HepG2 (cell line): Measurements from ENCODE around the gene HSP90AB1. TPM values are rescaled to one million over a fixed set of nuclear protein-coding genes. Genes with fewer than 3 reads are reported as not detected.

ENCODE experiments used
- ADNP ChIP-seq: sonication (generic); formaldehyde crosslinking; IDR thresholded peaks from 2 replicates; pipeline ENCODE4 v1.4.0; 2020; ENCODE audit warnings: missing genetic modification reagents
- FOSL2 ChIP-seq: sonication (generic); formaldehyde crosslinking; IDR thresholded peaks from 2 replicates; pipeline ENCODE4 v1.4.0; 2020; ENCODE audit warnings: missing genetic modification reagents
- FOXK2 ChIP-seq: fragments of 450-650 bp; IDR thresholded peaks from 2 replicates; pipeline ENCODE4 v1.6.1; 2016
- IRX3 ChIP-seq: sonication (generic); formaldehyde crosslinking; IDR thresholded peaks from 2 replicates; pipeline ENCODE4 v1.8.1; 2023; ENCODE audit warnings: mild to moderate bottlenecking, low read depth, missing genetic modification reagents, borderline replicate concordance
- JDP2 ChIP-seq: sonication (generic); formaldehyde crosslinking; IDR thresholded peaks from 2 replicates; pipeline ENCODE4 v1.8.1; 2022; ENCODE audit warnings: missing genetic modification reagents, borderline replicate concordance
- NFYC ChIP-seq: IDR thresholded peaks from 2 replicates; pipeline ENCODE4 v1.6.1; 2016; ENCODE audit warnings: missing genetic modification reagents, missing compliant biosample characterization
- NR2C2 ChIP-seq: sonication (generic); formaldehyde crosslinking; IDR thresholded peaks from 2 replicates; pipeline ENCODE4 v1.4.0; 2020; ENCODE audit warnings: missing genetic modification reagents, mild to moderate bottlenecking, moderate library complexity, borderline replicate concordance
- PHF5A ChIP-seq: IDR thresholded peaks from one replicate; pipeline ENCODE4 v1.6.1; 2018; ENCODE audit warnings: low read depth, missing genetic modification reagents; ENCODE audit not compliant: unreplicated experiment
- PHF8 ChIP-seq: sonication (generic); formaldehyde crosslinking; IDR thresholded peaks from 2 replicates; pipeline ENCODE4 v1.5.0; 2020; ENCODE audit warnings: missing genetic modification reagents
- POLR2G ChIP-seq: fragments of 200-400 bp; formaldehyde crosslinking; IDR thresholded peaks from 2 replicates; pipeline ENCODE4 v1.6.1; 2018; ENCODE audit warnings: mild to moderate bottlenecking, low read depth, low read length, moderate library complexity
- RXRB ChIP-seq: IDR thresholded peaks from 2 replicates; pipeline ENCODE4 v1.6.1; 2016; ENCODE audit warnings: borderline replicate concordance, missing genetic modification reagents, missing compliant biosample characterization
- SMARCC2 ChIP-seq: fragments of 450-650 bp; IDR thresholded peaks from 2 replicates; pipeline ENCODE4 v1.6.1; 2017; ENCODE audit warnings: antibody characterized with exemption, mild to moderate bottlenecking
- ZBTB1 ChIP-seq: sonication (generic); formaldehyde crosslinking; IDR thresholded peaks from 2 replicates; pipeline ENCODE4 v1.4.0; 2020; ENCODE audit warnings: missing genetic modification reagents, borderline replicate concordance
- ZEB1 ChIP-seq: IDR thresholded peaks from 2 replicates; pipeline ENCODE4 v1.6.1; 2012; ENCODE audit warnings: mild to moderate bottlenecking, low read depth, inconsistent platforms; ENCODE audit not compliant: insufficient replicate concordance
- ZFX ChIP-seq: sonication (generic); formaldehyde crosslinking; IDR thresholded peaks from 2 replicates; pipeline ENCODE4 v1.4.0; 2020; ENCODE audit warnings: mild to moderate bottlenecking, low read depth, missing genetic modification reagents, moderate library complexity
- ZFY ChIP-seq: sonication (generic); formaldehyde crosslinking; IDR thresholded peaks from 2 replicates; pipeline ENCODE4 v1.4.0; 2020; ENCODE audit warnings: missing genetic modification reagents
- ZNF180 ChIP-seq: sonication (generic); formaldehyde crosslinking; IDR thresholded peaks from 2 replicates; pipeline ENCODE4 v1.4.0; 2020; ENCODE audit warnings: low read depth, missing genetic modification reagents, borderline replicate concordance
- ZNF333 ChIP-seq: sonication (generic); formaldehyde crosslinking; IDR thresholded peaks from 2 replicates; pipeline ENCODE4 v1.4.0; 2020; ENCODE audit warnings: mild to moderate bottlenecking, missing genetic modification reagents, borderline replicate concordance
- ZNF337 ChIP-seq: sonication (generic); formaldehyde crosslinking; IDR thresholded peaks from 2 replicates; pipeline ENCODE4 v1.5.1; 2020; ENCODE audit warnings: missing genetic modification reagents, low read depth, mild to moderate bottlenecking, borderline replicate concordance
- ZNF34 ChIP-seq: sonication (generic); formaldehyde crosslinking; IDR thresholded peaks from 2 replicates; pipeline ENCODE4 v1.4.0; 2020; ENCODE audit warnings: mild to moderate bottlenecking, missing genetic modification reagents, borderline replicate concordance
- ZNF607 ChIP-seq: sonication (generic); formaldehyde crosslinking; IDR thresholded peaks from 2 replicates; pipeline ENCODE4 v1.5.1; 2020; ENCODE audit warnings: missing genetic modification reagents, mild to moderate bottlenecking, borderline replicate concordance
- ZNF644 ChIP-seq: IDR thresholded peaks from 2 replicates; pipeline ENCODE4 v1.6.1; 2016; ENCODE audit warnings: low read depth
- ZNF724P ChIP-seq: sonication (generic); formaldehyde crosslinking; IDR thresholded peaks from 2 replicates; pipeline ENCODE4 v1.8.0; 2022; ENCODE audit warnings: missing genetic modification reagents, borderline replicate concordance
- polyA plus RNA-seq, 8 experiments: library from polyadenylated mRNA; depleted of rRNA in 3 of 8; stranded (reverse) in 7 of 8; unstranded in 1 of 8; fragments of >200 nt; fragmentation: Illumina TruSeq in 4 of 8; extraction: Trizol in 4 of 8; gene quantifications; 2 replicates each; pipeline versions ENCODE4 v1.2.1 to v1.2.3, GENCODE V29; 2011 to 2016; ENCODE audit warnings: low read depth in 4 of 8, missing spikeins in 1 of 8, mixed read lengths in 1 of 8; ENCODE audit not compliant: insufficient read depth in 1 of 8
- total RNA-seq, 5 experiments: library from RNA; depleted of rRNA; stranded (reverse); fragments of >200 nt; fragmentation: Illumina TruSeq; extraction: Trizol; gene quantifications; 2 replicates each; pipeline ENCODE4 v1.2.3, GENCODE V29; 2016; ENCODE audit warnings: low read depth in 1 of 5
- TF ChIP-seq, protein P1 (sequence below): sonication (generic); formaldehyde crosslinking; IDR thresholded peaks from 2 replicates; pipeline ENCODE4 v1.4.0; 2020; ENCODE audit warnings: missing genetic modification reagents
- TF ChIP-seq, protein P2 (sequence below): sonication (generic); formaldehyde crosslinking; IDR thresholded peaks from 2 replicates; pipeline ENCODE4 v1.5.0; 2020; ENCODE audit warnings: missing genetic modification reagents

HSP90AB1 gene
- total and polyA plus RNA-seq, 2 of the 13 experiments (the other 11 are each of a cell fraction or from before 2014, with no cell fraction given) = 1,325 to 1,472 TPM

DNA sequence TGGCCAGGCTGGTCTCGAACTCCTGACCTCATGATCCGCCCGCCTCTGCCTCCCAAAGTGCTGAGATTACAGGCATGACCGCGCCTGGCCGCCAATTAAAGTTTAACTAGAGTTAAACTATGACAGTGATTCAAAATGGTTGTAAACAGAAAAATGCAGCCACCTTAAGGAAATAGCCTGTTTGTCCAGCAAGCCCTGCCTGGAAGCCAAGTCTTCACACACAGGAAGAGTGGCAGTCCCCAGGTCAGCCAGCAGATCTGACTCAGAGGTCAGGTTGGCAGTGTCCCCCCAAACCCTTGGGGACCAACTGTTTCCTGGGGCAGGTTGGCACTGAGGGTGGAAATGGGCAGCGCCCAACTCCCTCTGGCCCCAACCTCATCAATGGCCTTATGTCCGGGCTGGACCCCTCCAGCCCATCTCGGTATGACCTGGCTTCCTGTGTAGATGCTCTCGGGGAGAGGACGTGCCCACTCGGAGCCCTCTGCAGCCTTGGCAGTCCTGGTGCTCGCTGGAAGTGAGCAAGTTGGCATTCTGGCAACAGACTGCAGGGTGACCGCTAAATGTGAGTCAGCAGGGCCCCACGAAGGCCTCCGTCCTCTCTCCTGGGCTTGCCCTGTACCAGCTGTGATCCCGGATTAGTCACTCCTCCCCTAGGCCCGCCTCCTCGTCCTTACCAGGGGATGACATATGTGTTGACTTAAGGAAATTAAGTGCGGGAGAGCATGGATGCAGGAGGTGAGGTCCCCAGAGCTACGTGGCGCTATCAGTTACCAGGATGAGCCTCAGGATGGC, 9.7 kb upstream of the HSP90AB1 start (continued):
- TF ChIP-seq, protein P1, sequence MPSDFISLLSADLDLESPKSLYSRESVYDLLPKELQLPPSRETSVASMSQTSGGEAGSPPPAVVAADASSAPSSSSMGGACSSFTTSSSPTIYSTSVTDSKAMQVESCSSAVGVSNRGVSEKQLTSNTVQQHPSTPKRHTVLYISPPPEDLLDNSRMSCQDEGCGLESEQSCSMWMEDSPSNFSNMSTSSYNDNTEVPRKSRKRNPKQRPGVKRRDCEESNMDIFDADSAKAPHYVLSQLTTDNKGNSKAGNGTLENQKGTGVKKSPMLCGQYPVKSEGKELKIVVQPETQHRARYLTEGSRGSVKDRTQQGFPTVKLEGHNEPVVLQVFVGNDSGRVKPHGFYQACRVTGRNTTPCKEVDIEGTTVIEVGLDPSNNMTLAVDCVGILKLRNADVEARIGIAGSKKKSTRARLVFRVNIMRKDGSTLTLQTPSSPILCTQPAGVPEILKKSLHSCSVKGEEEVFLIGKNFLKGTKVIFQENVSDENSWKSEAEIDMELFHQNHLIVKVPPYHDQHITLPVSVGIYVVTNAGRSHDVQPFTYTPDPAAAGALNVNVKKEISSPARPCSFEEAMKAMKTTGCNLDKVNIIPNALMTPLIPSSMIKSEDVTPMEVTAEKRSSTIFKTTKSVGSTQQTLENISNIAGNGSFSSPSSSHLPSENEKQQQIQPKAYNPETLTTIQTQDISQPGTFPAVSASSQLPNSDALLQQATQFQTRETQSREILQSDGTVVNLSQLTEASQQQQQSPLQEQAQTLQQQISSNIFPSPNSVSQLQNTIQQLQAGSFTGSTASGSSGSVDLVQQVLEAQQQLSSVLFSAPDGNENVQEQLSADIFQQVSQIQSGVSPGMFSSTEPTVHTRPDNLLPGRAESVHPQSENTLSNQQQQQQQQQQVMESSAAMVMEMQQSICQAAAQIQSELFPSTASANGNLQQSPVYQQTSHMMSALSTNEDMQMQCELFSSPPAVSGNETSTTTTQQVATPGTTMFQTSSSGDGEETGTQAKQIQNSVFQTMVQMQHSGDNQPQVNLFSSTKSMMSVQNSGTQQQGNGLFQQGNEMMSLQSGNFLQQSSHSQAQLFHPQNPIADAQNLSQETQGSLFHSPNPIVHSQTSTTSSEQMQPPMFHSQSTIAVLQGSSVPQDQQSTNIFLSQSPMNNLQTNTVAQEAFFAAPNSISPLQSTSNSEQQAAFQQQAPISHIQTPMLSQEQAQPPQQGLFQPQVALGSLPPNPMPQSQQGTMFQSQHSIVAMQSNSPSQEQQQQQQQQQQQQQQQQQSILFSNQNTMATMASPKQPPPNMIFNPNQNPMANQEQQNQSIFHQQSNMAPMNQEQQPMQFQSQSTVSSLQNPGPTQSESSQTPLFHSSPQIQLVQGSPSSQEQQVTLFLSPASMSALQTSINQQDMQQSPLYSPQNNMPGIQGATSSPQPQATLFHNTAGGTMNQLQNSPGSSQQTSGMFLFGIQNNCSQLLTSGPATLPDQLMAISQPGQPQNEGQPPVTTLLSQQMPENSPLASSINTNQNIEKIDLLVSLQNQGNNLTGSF = no peak
- TF ChIP-seq ZFY (CRISPR knock-in tag) = peak; percentile 78
- no peak for TF ChIP-seq ZEB1
- TF ChIP-seq, protein P2, sequence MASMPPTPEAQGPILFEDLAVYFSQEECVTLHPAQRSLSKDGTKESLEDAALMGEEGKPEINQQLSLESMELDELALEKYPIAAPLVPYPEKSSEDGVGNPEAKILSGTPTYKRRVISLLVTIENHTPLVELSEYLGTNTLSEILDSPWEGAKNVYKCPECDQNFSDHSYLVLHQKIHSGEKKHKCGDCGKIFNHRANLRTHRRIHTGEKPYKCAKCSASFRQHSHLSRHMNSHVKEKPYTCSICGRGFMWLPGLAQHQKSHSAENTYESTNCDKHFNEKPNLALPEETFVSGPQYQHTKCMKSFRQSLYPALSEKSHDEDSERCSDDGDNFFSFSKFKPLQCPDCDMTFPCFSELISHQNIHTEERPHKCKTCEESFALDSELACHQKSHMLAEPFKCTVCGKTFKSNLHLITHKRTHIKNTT (CRISPR knock-in tag) = no peak
- TF ChIP-seq NR2C2 (CRISPR knock-in tag) = no peak; the same call in 1 of the 2 replicates
- no peak for TF ChIP-seq ZNF34 (CRISPR knock-in tag)
- TF ChIP-seq ZNF333 (CRISPR knock-in tag) = no peak
- 0 out of 2 replicates have a peak, but pooled peaks have one; percentile 16 for TF ChIP-seq ZNF644 (CRISPR knock-in tag)
- TF ChIP-seq JDP2 (CRISPR knock-in tag) = no peak
- no peak for TF ChIP-seq ZNF724P
- TF ChIP-seq RXRB (CRISPR knock-in tag) = peak; percentile 18; the same call in 1 of the 2 replicates
- TF ChIP-seq FOSL2 = peak; percentile 94
- no peak for TF ChIP-seq FOXK2
- peak; percentile 80 for TF ChIP-seq POLR2G
- TF ChIP-seq ZBTB1 (CRISPR knock-in tag) = no peak
- no peak for TF ChIP-seq ZNF337 (CRISPR knock-in tag)
- no peak for TF ChIP-seq SMARCC2
- peak; percentile 93 for TF ChIP-seq ZFX
- no peak; the same call in none of the 2 replicates for TF ChIP-seq PHF8 (CRISPR knock-in tag)
- no peak for TF ChIP-seq ADNP (CRISPR knock-in tag)
- TF ChIP-seq ZNF607 (CRISPR knock-in tag) = peak; percentile 78; the same call in 1 of the 2 replicates
- no peak for TF ChIP-seq NFYC (CRISPR knock-in tag)
- no peak for TF ChIP-seq PHF5A (CRISPR knock-in tag)
- no peak for TF ChIP-seq ZNF180 (CRISPR knock-in tag)
- 0 out of 2 replicates have a peak, but pooled peaks have one; percentile 51 for TF ChIP-seq IRX3 (CRISPR knock-in tag)
